ENCODE data around the gene TPGS1.
A peak's percentile ranks its signal among the peaks of the same experiment; 100 is the strongest.
"Not testable (repeated sequence)": the region's sequence is repeated elsewhere in the genome, so short reads cannot be mapped to it uniquely, and the experiment has no call there.

TPGS1 gene

DNA sequence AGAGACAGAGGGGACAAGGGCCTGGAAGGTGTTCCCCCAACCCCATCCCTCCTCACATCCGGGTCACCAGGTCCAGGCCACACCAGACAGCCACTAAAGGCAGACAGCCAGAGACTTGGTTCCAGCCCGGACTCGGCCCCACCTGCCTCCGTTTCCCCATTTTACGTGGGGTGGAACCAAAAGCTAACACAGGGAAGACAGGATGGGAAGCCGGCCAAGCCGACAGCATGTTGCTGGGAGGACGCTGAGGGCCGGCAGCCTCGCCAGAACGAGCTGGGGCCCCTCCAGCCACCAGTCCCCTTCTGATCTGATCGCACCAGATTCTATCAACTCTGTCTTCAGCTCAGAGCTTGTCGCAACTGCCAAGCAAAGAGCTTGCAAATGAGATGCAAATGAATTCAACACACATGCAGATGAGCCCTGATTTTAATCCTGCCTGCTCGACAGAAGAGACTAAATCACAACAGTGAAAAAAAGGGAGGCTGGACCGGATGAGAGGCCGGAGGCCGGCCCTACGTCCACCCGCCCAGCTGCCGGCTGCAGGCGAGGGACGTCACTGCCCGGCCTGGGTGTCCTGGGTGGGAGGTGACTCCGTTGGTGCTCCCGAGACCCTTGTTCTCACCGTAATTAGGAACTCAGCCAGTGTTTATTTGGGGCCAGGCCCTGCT, 28.9 kb upstream of the TPGS1 start:
- DNase-seq, result no peak

- no peak for DNase-seq
Observed at GRCh38 chr19:478976-479375, 28.3 kb upstream of the TPGS1 start.

GRCh38 chr19:480016-480855, 27.1 kb upstream of the TPGS1 start:
- DNase-seq, result peak in 1 of 2 experiments; percentile 19

- DNase-seq, result not testable (repeated sequence)
Observed at GRCh38 chr19:481100-481499, 26.2 kb upstream of the TPGS1 start.

- DNase-seq, result no peak
Observed at GRCh38 chr19:482186-483041, 24.9 kb upstream of the TPGS1 start.

GRCh38 chr19:483332-484072, 23.8 kb upstream of the TPGS1 start:
- DNase-seq, result no peak

GRCh38 chr19:484494-484893, 22.8 kb upstream of the TPGS1 start:
- no peak for DNase-seq

GRCh38 chr19:485077-485476, 22.2 kb upstream of the TPGS1 start:
- no peak for DNase-seq

- no peak for DNase-seq
Observed at GRCh38 chr19:485583-486236, 21.6 kb upstream of the TPGS1 start.

- DNase-seq, result peak; percentile 84 to 91
Observed at GRCh38 chr19:488505-489417, 18.5 kb upstream of the TPGS1 start.

DNA sequence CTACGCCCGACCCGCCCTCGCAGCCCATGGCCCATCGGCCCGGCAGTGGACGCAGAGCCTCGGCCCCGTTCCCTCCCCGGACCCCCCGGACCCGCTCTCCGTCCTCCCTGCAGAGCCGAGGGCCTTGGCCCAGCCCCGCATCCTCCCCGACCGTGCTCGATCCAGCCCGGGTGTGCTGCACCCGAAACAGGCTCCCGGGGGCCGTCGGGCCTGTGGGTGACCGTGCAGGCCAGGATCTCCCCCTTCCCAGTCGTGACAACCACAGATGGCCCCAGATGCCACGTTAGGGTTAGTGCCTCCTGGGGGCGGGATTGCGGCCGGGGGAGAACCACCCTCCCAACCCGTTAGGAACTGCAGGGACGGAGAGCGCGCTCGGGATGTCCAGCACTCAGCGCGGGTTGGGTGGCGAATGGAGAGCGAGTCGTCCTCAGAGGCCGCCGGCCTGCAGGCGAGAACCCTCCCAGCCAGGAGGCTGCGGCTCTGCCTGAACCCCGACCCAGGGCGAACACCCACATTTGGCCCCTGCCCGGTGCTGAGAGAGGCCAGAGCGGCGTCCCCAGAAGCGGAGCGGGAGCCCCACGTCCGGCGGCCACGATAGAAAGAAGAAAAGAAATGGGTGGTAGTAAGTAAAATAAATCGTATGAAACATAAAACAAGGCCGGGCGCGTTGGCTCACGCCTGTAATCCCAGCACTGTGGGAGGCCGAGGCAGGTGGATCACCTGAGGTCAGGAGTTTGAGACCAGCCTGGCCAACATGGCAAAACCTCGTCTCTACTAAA, 17.7 kb upstream of the TPGS1 start:
- no peak for DNase-seq

- DNase-seq, result peak in 1 of 2 experiments; percentile 46
Observed at GRCh38 chr19:491146-491741, 16.1 kb upstream of the TPGS1 start.

- no peak for DNase-seq
Observed at GRCh38 chr19:492091-492531, 15.2 kb upstream of the TPGS1 start.

DNA sequence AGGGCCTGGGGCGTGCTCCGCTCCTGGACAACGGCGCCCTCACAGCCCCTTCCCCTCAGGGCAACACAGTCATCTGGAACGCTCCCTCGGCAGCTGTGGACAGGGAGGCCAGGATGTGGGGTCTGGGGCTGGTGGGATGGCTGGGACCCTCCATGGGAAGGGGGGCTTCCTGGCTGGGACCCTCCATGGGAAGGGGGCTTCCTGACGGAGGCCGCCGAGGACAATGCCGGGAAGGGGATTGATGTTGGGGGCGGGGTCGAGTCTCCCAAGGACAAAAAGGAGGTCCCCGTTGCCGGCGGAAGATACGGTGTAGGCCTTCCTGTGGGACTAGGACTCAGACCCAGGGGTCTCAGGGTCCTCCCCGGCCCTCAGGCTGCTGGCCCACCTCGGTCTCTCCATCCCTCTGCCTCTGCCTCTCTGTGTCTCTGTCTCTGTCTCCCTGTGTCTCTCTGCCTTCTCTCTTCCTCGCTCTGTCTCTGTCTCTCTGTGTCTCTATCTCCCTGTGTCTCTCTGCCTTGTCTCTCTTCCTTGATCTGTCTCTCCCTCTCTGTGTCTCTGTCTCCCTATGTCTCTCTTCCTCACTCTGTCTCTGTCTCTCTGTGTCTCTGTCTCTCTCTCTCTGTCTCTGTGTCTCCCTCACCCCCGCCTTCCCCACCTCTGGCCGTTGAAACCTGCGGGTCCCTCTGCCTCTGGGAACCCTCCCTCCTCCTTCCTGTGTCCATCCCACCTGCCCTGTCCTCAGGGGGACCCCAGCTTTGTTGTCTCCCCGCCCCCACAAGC, 13.7 kb upstream of the TPGS1 start:
- DNase-seq, result no peak

GRCh38 chr19:494171-495080, 12.9 kb upstream of the TPGS1 start:
- DNase-seq, result no peak

- DNase-seq, result no peak
Observed at GRCh38 chr19:495081-495401, 12.3 kb upstream of the TPGS1 start.

- DNase-seq, result peak in 1 of 2 experiments; percentile 30
Observed at GRCh38 chr19:495402-496111, 11.7 kb upstream of the TPGS1 start.
